Measurements from ENCODE around the gene GLOD5.

Gene GLOD5

GRCh38 chrX:48754238-48754637 is 7.3 kb upstream of the GLOD5 start:
- FAIRE-seq = no peak

- no peak for FAIRE-seq
These were observed 7.7 kb downstream of the GLOD5 start for GRCh38 chrX:48769230-48769629.

- no peak for FAIRE-seq
These were observed 8.7 kb downstream of the GLOD5 start for GRCh38 chrX:48770296-48770695.

- no peak for FAIRE-seq
These were observed 11.1 kb downstream of the GLOD5 start for GRCh38 chrX:48772602-48773001.

- FAIRE-seq = no peak
These were observed 15.4 kb downstream of the GLOD5 start for GRCh38 chrX:48776818-48777439.

GRCh38 chrX:48779399-48779798 is 17.9 kb downstream of the GLOD5 start:
- no peak for FAIRE-seq

GRCh38 chrX:48781705-48782104 is 20.2 kb downstream of the GLOD5 start:
- no peak for FAIRE-seq

GRCh38 chrX:48782216-48782615 is 20.7 kb downstream of the GLOD5 start:
- FAIRE-seq = no peak

- FAIRE-seq = no peak
These were observed 21.2 kb downstream of the GLOD5 start for GRCh38 chrX:48782795-48783194.

GRCh38 chrX:48784726-48785125 is 23.2 kb downstream of the GLOD5 start:
- no peak for FAIRE-seq

GRCh38 chrX:48785186-48785539 is 23.6 kb downstream of the GLOD5 start:
- FAIRE-seq = no peak

GRCh38 chrX:48785540-48786214 is 24.1 kb downstream of the GLOD5 start:
- no peak for FAIRE-seq

- no peak for FAIRE-seq
These were observed 24.8 kb downstream of the GLOD5 start, which contains the start of gene GATA1 for GRCh38 chrX:48786341-48786800. TSS of gene GATA1 (plus strand) at chrX:48786590. CDS start at chrX:48791110, 4,520 bp downstream.

- FAIRE-seq = no peak
These were observed 25.4 kb downstream of the GLOD5 start for GRCh38 chrX:48786825-48787504.

GRCh38 chrX:48787505-48788443 is 26.2 kb downstream of the GLOD5 start:
- no peak for FAIRE-seq

GRCh38 chrX:48789366-48790220 is 28.0 kb downstream of the GLOD5 start:
- FAIRE-seq = no peak

GRCh38 chrX:48790477-48790876 is 28.9 kb downstream of the GLOD5 start:
- FAIRE-seq = no peak

GRCh38 chrX:48791063-48791820 is 29.7 kb downstream of the GLOD5 start:
- FAIRE-seq = no peak

GRCh38 chrX:48792219-48792618 is 30.7 kb downstream of the GLOD5 start:
- FAIRE-seq = no peak

GRCh38 chrX:48793935-48794334 is 32.4 kb downstream of the GLOD5 start:
- no peak for FAIRE-seq

GRCh38 chrX:48794340-48794910 is 32.9 kb downstream of the GLOD5 start:
- FAIRE-seq = no peak

All from G401.6 (cell line).